H9 (cell line): ENCODE results near the gene LARGE1. TPM values are rescaled to one million over a fixed set of nuclear protein-coding genes. Genes with fewer than 3 reads are reported as not detected.

Experiments
- DNase-seq: peaks from one replicate; pipeline ENCODE4 v3.0.0-alpha.2; 2017
- H2AFZ ChIP-seq: one replicate; pipeline ENCODE4 v1.6.1; 2013; ENCODE audit warnings: mild to moderate bottlenecking, low read length, control low read depth, moderate library complexity
- H2AK5ac ChIP-seq: 2 replicates; pipeline ENCODE4 v1.6.1; 2013; ENCODE audit warnings: low read length, control low read depth, mixed read lengths; ENCODE audit not compliant: insufficient read length
- H2BK120ac ChIP-seq: one replicate; pipeline ENCODE4 v1.6.1; 2013; ENCODE audit warnings: low read depth, mild to moderate bottlenecking, low read length, control low read depth, inconsistent platforms; ENCODE audit not compliant: poor library complexity, severe bottlenecking
- H2BK12ac ChIP-seq: 2 replicates; pipeline ENCODE4 v1.6.1; 2013; ENCODE audit warnings: low read length, control low read depth, mixed read lengths, low read depth; ENCODE audit not compliant: insufficient read length
- H2BK15ac ChIP-seq: 2 replicates; pipeline ENCODE4 v1.6.1; 2013; ENCODE audit warnings: low read depth, low read length, control low read depth
- H2BK20ac ChIP-seq: one replicate; pipeline ENCODE4 v1.6.1; 2013; ENCODE audit warnings: low read depth, mild to moderate bottlenecking, low read length, control low read depth, inconsistent platforms; ENCODE audit not compliant: poor library complexity, severe bottlenecking
- H2BK5ac ChIP-seq: 2 replicates; pipeline ENCODE4 v1.6.1; 2013; ENCODE audit warnings: low read length, control low read depth, mixed read lengths; ENCODE audit not compliant: insufficient read length
- H3K14ac ChIP-seq: 2 replicates; pipeline ENCODE4 v1.6.1; 2013; ENCODE audit warnings: low read length, control low read depth; ENCODE audit not compliant: insufficient read depth
- H3K18ac ChIP-seq: 2 replicates; pipeline ENCODE4 v1.6.1; 2013; ENCODE audit warnings: low read depth, mild to moderate bottlenecking, mixed read lengths, low read length, control low read depth; ENCODE audit not compliant: insufficient read length
- H3K23ac ChIP-seq: 2 replicates; pipeline ENCODE4 v1.6.1; 2013; ENCODE audit warnings: low read length, control low read depth, mixed read lengths, low read depth; ENCODE audit not compliant: insufficient read length
- H3K23me2 ChIP-seq: 2 replicates; pipeline ENCODE4 v1.6.1; 2013; ENCODE audit warnings: low read depth, mild to moderate bottlenecking, mixed read lengths, low read length, control low read depth; ENCODE audit not compliant: insufficient read length, poor library complexity, severe bottlenecking
- H3K27ac ChIP-seq: 2 replicates; pipeline ENCODE4 v1.5.1; 2013; ENCODE audit warnings: low read length, control low read depth, mixed read lengths, low read depth; ENCODE audit not compliant: insufficient read length
- H3K27me3 ChIP-seq: 2 replicates; pipeline ENCODE4 v1.6.1; 2013; ENCODE audit warnings: low read length, control low read depth, inconsistent platforms; ENCODE audit not compliant: insufficient read depth
- H3K4ac ChIP-seq: 2 replicates; pipeline ENCODE4 v1.6.1; 2013; ENCODE audit warnings: low read depth, mild to moderate bottlenecking, control low read depth, inconsistent platforms, low read length, moderate library complexity
- H3K4me1 ChIP-seq: 2 replicates; pipeline ENCODE4 v1.6.1; 2013; ENCODE audit warnings: low read length, control low read depth, inconsistent platforms; ENCODE audit not compliant: insufficient read depth
- H3K4me2 ChIP-seq: 2 replicates; pipeline ENCODE4 v1.6.1; 2013; ENCODE audit warnings: low read length, control low read depth, mixed read lengths; ENCODE audit not compliant: insufficient read length, insufficient read depth
- H3K56ac ChIP-seq: 2 replicates; pipeline ENCODE4 v1.6.1; 2013; ENCODE audit warnings: low read depth, mild to moderate bottlenecking, mixed read lengths, low read length, control low read depth; ENCODE audit not compliant: insufficient read length
- H3K79me1 ChIP-seq: 2 replicates; pipeline ENCODE4 v1.6.1; 2013; ENCODE audit warnings: low read depth, mild to moderate bottlenecking, moderate library complexity, low read length, control low read depth, inconsistent platforms; ENCODE audit not compliant: insufficient read depth, poor library complexity, severe bottlenecking
- H3K79me2 ChIP-seq: 2 replicates; pipeline ENCODE4 v1.6.1; 2013; ENCODE audit warnings: low read length, control low read depth, inconsistent platforms; ENCODE audit not compliant: insufficient read depth
- H3K9ac ChIP-seq: 2 replicates; pipeline ENCODE4 v1.6.1; 2013; ENCODE audit warnings: low read length, control low read depth, mixed read lengths; ENCODE audit not compliant: insufficient read length; ENCODE audit errors: extremely low read depth
- H3K9me3 ChIP-seq: one replicate; pipeline ENCODE4 v1.6.1; 2013; ENCODE audit warnings: low read depth, low read length, inconsistent platforms; ENCODE audit not compliant: control insufficient read depth
- H3T11ph ChIP-seq: one replicate; pipeline ENCODE4 v1.6.1; 2013; ENCODE audit warnings: mild to moderate bottlenecking, low read length, control low read depth, inconsistent platforms
- H4K20me1 ChIP-seq: one replicate; pipeline ENCODE4 v1.6.1; 2013; ENCODE audit not compliant: control insufficient read depth, insufficient read length, insufficient read depth
- H4K5ac ChIP-seq: 2 replicates; pipeline ENCODE4 v1.6.1; 2013; ENCODE audit warnings: low read depth, mild to moderate bottlenecking, mixed read lengths, low read length, control low read depth; ENCODE audit not compliant: insufficient read length
- H4K8ac ChIP-seq: replicated peaks from 2 replicates; pipeline ENCODE4 v1.6.1; 2013; ENCODE audit warnings: low read length, control low read depth, mixed read lengths, low read depth; ENCODE audit not compliant: insufficient read length
- H4K91ac ChIP-seq: 2 replicates; pipeline ENCODE4 v1.6.1; 2013; ENCODE audit warnings: low read depth, mild to moderate bottlenecking, moderate library complexity, mixed read lengths, low read length, control low read depth; ENCODE audit not compliant: insufficient read length
- H3K27ac Mint-ChIP-seq, 3 experiments: 2 replicates in 2 of 3; 3 replicates in 1 of 3; pipeline ENCODE4 v1.8.0; 2020 to 2021; ENCODE audit warnings: mixed read lengths in 3 of 3, mild to moderate bottlenecking in 1 of 3, moderate library complexity in 1 of 3
- H3K27me3 Mint-ChIP-seq: 2 replicates; pipeline ENCODE4 v1.8.0; 2021; ENCODE audit warnings: low read depth, mild to moderate bottlenecking, moderate library complexity, mixed read lengths
- H3K36me3 Mint-ChIP-seq, 3 experiments: 2 replicates in 2 of 3; 3 replicates in 1 of 3; pipeline ENCODE4 v1.8.0; 2020 to 2021; ENCODE audit warnings: low read depth in 3 of 3, mixed read lengths in 3 of 3; ENCODE audit not compliant: insufficient read depth in 1 of 3
- H3K4me1 Mint-ChIP-seq, 2 experiments: 2 replicates each; pipeline ENCODE4 v1.8.0; 2020; ENCODE audit warnings: mixed read lengths in 2 of 2
- H3K4me3 Mint-ChIP-seq, 2 experiments: 2 replicates in 1 of 2; 3 replicates in 1 of 2; pipeline ENCODE4 v1.8.0; 2020 to 2021; ENCODE audit warnings: mild to moderate bottlenecking in 2 of 2, mixed read lengths in 2 of 2, moderate library complexity in 1 of 2
- H3K9me3 Mint-ChIP-seq, 2 experiments: 2 replicates in 1 of 2; 3 replicates in 1 of 2; pipeline ENCODE4 v1.8.0; 2020; ENCODE audit warnings: mild to moderate bottlenecking in 2 of 2, mixed read lengths in 2 of 2, moderate library complexity in 1 of 2
- CTCF ChIP-seq: fragments of 200-600 bp; sonication (generic); conservative IDR thresholded peaks from 3 replicates; pipeline ENCODE4 v1.8.0; 2021; ENCODE audit warnings: antibody characterized with exemption, mild to moderate bottlenecking
- WGBS: extraction: QIAGEN DNeasy Blood & Tissue Kit; methylation state at CpG from one replicate; pipeline ENCODE4 v1.1.7; 2013; ENCODE audit warnings: missing lambda C conversion rate, low lambda C conversion rate, mixed read lengths; ENCODE audit not compliant: insufficient read length; ENCODE audit errors: extremely low coverage; 5-methylcytosine and 5-hydroxymethylcytosine counted together
- total RNA-seq: library from RNA; stranded (reverse); gene quantifications from 2 replicates; pipeline ENCODE4 v1.2.1, GENCODE V29; 2021

The LARGE1 gene
- total RNA-seq, 1 experiment from 2014 or later, result 43.5 TPM

- H3K27me3 ChIP-seq, result no peaks in the 10 kb centered on the region
- no peak overlapping the region for H2BK120ac ChIP-seq
- H3K9me3 ChIP-seq, result no peaks in the 10 kb centered on the region
- no peak overlapping the region for H2BK5ac ChIP-seq
- H2AFZ ChIP-seq, result no peak overlapping the region
- no peak overlapping the region for H3K23ac ChIP-seq
- no peak overlapping the region for H3T11ph ChIP-seq
- H3K27ac ChIP-seq, result no peak overlapping the region
- no peaks in the 10 kb centered on the region for H3K23me2 ChIP-seq
- no peak overlapping the region for H3K14ac ChIP-seq
- no peaks in the 10 kb centered on the region for H3K27me3 Mint-ChIP-seq
- no peak overlapping the region for H2AK5ac ChIP-seq
- 0 out of 2 replicates have a peak, but pooled peaks cover 4% of the 10 kb centered on the region for H3K79me2 ChIP-seq
- peaks cover 7% of the 10 kb centered on the region; the same call in 1 of the 2 replicates for H3K4me1 ChIP-seq
- H2BK20ac ChIP-seq, result no peak overlapping the region
- no peak overlapping the region for H3K9ac ChIP-seq
- H3K27ac Mint-ChIP-seq, result peak overlapping the region in 1 of 3 experiments; percentile 19; a peak in 1 of 7 replicates
- H3K9me3 Mint-ChIP-seq, result no peaks in the 10 kb centered on the region
- no peak for DNase-seq
- no peak overlapping the region for H3K4me3 Mint-ChIP-seq
- no peak overlapping the region for H2BK15ac ChIP-seq
- H4K20me1 ChIP-seq, result no peaks in the 10 kb centered on the region
- H4K91ac ChIP-seq, result no peak overlapping the region
- H3K4me1 Mint-ChIP-seq, result peaks cover 22 to 41% of the 10 kb centered on the region in 2 experiments
- H3K18ac ChIP-seq, result no peak overlapping the region
- no peak overlapping the region for H3K56ac ChIP-seq
- no peak overlapping the region for H4K5ac ChIP-seq
- H2BK12ac ChIP-seq, result no peak overlapping the region
- WGBS, result no CpG with 5 or more reads among the region's 4 CpGs
- H3K4ac ChIP-seq, result no peak overlapping the region
- no peak for TF ChIP-seq CTCF
- no peaks in the 10 kb centered on the region; a peak in 1 of 7 replicates for H3K36me3 Mint-ChIP-seq
- H4K8ac ChIP-seq, result no peak overlapping the region
- no peak overlapping the region for H3K4me2 ChIP-seq
- H3K79me1 ChIP-seq, result no peaks in the 10 kb centered on the region
Observed at GRCh38 chr22:33573479-33573878, 346.8 kb downstream of the LARGE1 start.
